Limb (tissue), 2 donors: ENCODE results near the gene LOX.
A peak's percentile ranks its signal among the peaks of the same experiment; 100 is the strongest.

ENCODE experiments used
- DNase-seq, 2 donors: peaks; one replicate each; pipeline ENCODE4 v3.0.0-alpha.2; 2016; ENCODE audit errors: extremely low spot score in 2 of 2

The LOX gene, protein sequence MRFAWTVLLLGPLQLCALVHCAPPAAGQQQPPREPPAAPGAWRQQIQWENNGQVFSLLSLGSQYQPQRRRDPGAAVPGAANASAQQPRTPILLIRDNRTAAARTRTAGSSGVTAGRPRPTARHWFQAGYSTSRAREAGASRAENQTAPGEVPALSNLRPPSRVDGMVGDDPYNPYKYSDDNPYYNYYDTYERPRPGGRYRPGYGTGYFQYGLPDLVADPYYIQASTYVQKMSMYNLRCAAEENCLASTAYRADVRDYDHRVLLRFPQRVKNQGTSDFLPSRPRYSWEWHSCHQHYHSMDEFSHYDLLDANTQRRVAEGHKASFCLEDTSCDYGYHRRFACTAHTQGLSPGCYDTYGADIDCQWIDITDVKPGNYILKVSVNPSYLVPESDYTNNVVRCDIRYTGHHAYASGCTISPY

DNA sequence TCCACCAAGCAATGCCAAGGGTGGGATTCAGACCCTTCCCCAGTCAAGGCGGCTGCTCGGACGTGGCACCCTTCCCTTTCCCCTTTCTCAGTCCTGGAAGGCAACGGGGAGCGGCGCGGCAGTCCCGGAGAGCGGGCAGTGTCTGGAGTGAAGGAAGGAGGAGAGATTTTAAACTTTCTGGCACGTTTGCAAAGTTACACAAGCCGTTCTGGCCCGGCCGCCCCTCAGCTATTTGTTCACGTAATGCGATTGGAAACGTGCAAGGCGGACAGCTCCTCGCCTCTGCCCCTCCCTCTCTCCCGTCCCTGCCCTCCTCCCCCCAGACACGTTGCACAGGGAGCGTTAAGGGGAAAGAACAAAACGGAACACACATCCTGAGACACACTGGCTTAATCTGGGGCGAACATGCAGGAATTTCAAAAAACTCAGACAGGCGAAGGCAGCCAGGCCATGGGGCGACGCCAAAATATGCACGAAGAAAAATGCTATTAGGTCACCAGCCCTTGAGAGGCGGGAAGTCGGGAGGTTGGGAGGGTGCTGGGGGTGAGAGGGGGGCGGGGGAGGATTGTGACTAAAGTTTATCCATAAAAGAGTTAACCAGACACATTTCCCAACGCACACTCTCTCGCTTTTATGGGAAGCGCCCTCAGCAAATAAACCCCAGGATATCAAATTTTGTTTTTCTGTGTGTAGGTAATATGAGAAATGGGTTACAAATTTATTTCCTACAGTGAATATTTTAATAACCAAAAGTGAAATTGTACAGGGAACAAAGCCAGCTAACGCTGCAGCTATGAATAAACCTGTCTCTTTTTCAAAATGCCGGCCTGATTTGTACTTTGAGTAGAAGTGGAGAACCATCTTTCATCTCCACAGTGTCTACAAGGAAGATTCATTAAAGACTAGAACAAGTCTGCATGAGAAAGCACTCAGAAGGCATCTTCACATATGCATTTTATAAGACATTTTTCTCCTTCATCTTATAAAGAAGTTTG is at the start of gene LOX:
LOX (minus strand) TSS at position 144 of the 995 bp plus-strand sequence. CDS start 274 bp downstream, outside the sequence.
- peak; percentile 87 to 89 for DNase-seq

DNA sequence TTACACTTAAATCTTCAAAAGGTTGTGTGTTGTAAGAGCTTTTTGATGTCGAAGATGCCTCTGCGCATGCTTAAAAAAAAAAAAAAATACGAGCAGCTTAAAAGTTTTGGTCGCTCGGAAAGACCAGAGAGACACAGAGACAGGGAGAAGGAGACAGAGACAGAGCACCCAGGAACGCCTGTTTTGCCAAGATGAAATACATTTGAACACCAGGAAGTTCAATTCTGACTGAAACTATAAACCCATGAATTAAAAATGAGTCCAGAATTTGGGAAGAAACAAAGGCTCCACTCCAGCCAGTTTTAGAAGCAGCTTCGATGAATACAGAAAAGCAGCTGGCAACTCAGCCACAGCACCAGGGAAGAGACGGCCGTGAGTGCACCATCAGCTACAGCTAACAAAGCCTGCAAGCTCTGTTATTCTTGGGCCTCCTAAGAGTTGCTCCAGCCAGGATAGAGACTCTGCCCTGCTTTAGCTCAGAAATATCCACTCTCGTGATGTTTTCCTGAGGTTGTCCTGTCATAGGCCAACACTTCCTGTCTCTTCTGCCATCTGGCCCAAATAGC is 48.8 kb upstream of the LOX start:
- peak; percentile 42 to 52 for DNase-seq

DNA sequence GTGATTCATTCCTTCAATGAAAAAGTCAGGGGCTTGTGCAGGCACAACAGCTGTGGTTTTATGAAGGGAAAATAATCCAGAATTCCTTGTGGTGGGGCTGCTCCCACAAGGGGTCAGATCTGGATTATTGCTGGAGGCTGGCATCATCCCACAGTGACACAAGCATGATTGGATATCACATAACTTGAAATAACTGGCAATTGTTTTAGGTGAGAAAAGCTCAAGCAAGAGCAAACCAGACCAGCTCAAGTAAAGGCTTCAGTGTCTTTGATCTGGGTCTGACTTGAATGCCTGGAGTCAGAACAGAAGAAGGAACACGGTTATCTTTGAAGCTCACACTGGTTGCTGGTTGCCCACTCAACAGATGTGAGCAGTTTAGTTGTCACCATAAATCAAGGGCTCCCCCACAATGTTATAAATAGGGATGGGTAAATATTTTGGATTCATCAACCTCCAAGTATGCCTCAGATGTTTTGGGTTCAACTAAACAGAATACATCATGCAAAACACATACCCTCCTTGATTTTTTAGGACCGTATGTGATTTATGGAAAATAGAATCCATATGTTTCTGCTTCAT is 48.2 kb upstream of the LOX start:
- peak; percentile 40 to 72 for DNase-seq

DNA sequence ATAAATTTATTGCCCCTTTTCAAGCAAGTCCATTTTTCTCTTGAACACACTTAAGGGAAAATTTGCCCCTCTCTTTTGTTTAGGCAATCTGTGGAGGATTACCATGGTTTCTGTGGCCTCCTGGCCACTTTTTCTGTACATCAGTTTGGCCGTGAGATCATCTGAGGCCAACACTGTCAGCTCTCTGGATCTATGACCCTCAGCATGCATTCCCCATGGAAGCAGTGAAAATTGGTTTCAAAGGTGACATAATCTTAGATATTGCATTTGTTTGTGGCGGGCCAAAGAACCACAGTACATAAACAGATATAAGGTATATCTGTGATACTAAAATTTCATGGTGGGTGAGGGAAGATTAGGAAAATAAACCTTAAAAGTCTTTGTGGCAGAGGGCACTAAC is 46.7 kb upstream of the LOX start:
- DNase-seq = no peak

DNA sequence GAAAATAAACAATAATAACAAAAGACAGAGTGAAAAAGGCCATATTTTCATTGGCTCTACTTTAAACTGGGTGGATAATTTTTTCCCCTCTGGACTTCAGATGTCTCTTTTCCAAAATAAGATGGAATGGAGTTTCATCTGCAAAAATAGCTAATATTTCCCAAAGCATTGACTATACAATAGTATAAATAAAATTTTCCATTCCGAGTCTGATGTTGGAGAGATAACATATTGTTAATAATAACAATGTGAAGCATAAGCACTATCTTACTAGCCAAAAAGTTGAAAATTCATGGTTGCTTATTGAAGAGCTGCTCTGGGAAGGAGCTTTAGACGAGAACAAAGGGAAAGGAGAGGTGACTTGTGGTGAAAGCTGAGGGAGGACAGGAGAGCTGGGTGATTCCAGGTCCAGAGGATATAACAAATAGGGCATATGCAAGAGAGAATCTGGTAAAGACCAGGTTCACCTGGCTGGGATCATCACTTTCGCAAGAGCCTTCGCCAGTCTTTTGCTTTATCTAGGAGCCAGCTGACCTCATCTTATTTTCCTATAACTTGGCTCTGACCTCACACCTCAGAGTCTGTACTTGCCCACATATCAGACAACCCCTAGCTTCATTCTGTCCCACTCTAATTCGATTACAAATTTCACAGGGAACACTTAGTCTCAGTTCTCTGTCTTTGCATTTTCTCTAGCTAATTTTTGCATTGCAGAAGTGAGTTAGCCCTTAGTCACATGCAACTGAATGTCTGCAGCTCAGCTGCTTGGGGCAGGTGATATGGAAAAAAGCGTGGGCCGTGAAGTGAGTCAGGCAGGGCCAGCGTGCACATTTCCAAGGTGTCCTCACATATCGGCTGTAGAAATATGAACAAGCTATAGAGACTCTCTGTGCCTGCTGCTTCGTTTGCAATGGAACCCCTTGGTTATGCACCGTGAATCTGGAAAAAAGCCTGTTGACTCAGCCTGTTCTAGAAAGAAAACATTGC is 43.7 kb upstream of the LOX start:
- no peak for DNase-seq

DNA sequence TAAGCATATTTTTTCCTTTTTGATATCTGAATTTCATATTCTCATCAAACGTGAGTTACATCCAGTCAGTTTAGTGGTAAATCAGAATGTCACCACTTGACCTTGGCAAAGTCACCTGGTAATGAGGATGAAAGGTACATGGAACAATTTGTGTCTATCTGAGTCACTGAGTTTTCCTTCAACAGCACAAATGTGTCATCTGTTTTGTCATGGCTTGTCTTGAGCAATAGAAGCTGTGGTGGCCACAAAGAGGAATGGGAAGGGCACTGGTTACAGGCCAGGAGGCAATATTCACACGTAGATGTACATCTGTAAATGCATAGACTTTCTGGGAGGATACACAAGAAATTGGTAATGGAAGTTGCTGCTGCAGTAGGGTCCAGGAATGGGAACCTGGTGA is 42.9 kb upstream of the LOX start:
- no peak for DNase-seq

DNA sequence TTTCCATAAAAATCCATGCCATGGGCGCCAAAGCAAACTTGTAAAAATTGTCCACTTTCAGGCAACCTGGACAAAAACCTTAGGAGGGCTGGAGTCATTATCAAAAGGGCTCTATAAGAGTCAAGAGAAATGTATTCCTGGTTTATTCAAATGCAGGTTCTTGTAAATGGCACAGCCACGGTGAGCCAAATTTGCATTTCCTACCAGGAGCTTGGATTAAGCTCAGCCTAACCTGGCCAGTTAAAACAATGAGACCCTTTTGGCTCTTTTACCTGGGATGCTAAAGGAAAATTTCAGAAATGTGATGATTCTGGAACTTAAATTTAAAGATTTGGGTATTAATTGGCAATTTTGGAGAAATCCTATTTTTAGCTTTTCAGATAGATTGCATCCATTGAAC is 42.4 kb upstream of the LOX start:
- no peak for DNase-seq

DNA sequence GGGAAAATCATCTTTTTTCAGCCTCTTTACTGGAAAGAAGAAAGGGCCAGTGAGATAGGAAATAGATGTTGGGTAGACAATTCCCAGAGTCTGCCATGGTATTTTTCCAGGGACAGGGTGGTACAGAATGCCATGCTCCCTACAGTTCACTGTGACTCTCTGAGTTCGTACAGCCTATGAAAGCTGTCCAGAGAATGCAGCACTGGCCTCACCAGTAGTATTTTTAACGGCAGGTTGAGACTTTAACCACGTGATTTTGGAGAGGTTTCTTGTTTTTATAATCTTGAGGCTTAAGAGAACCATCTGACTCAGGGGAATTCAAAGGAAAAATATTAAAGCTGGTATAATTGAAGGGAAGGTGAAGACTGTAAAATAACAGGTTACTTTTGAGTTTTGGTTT is 41.1 kb upstream of the LOX start:
- DNase-seq = no peak

DNA sequence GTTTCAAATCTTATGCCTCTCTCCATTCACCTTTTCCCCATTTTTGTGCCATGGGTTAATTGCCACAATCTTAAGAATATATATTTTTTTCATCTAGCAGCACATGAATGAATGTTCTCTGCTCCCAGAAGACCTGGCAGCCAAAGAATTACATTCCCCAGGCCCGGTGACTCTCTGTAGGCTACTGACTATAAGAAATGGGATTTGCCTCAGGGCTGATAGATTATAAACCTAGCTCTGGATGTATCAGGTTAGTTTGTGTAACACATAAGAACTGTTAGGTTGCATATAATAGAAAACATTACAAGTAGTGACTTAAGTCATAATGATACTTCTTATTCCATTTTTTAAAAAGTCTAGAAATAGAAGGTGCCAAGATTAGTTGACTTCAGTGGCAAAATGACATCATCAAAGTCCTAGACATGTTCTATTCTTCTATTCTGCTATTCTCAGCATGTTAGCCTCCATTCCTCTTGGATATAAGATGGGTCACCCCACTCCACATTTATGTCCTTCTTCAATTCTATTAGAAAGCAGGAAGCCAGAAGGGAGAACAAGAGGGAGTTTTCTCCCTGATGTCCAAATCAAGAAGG is 40.4 kb upstream of the LOX start:
- no peak for DNase-seq

DNA sequence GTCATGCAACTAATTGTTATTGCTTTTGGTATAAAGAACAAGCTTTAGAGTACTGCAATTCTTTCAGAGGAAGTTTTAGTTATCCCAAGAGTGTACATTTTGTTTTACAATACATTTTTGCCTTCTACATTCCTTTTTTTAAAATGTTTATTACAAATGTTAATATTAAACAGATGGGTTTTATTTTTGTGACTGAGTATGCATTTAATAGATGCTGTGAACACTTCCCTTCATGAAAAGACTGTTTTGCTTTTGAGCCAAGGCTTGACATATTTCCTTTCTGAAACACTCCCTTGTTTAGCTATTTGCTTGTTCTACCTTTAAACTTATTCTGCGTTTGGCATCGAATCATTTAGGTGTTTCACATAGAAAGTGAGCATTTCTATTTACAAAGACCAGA is 36.4 kb upstream of the LOX start:
- DNase-seq = peak in 1 of 2 donors; percentile 55

DNA sequence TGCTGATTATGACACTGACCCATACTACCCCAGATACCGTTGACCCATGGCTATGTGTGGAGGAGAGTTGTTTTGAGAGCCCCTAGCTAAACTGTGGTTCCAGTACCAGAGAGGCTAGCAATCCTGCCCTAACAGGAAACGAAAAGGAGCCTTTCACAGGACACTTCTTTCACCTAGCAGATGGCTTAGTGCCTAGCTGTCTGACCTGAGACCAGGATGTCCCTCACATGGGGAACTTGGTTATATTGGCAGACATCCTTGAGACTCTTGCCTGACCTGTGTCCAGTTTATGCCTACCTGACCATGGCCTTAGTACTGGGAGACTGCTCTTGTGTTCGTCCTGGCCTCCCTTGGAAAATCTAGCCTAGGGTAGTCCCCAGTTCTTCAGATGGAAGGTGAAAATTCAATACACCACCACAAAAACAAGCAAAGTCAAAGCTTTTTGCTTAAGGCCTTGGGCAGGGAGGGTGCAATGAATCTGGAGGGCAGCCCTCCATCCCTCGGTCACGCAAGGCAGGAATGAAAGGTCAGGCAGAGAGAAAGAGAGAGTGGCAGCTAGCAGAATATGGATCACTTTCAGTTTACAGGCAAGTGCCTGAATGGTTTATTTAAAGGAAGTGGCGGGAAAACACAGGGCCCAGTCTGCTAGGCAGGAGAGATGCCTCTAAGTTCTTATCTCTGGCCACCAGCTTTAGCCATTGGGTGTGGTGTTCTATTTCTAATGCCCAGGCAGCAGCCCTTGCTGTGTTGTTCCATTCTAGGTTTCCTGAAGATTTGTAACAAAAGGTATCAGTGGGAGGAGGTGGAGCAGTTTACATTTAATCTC is 34.9 kb upstream of the LOX start:
- no peak for DNase-seq

DNA sequence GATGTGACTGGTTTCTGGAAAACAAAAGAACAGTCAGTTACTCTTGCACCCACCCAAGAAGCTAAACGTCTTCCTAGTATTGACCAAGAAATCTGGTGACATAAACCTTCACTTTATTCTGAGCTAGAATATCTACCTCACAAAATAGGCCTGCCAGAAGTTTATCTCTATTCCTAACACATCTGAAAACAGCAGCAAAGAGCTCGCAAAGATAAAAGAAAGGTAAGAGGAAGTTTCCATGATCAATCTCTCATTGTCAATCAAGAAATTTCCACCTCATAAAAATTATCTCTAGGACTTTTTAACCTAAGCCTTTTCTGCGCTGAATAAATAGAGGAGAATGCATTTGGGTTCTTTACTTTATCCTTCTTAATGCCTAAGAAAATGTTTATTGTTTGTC is 34.0 kb upstream of the LOX start:
- no peak for DNase-seq

DNA sequence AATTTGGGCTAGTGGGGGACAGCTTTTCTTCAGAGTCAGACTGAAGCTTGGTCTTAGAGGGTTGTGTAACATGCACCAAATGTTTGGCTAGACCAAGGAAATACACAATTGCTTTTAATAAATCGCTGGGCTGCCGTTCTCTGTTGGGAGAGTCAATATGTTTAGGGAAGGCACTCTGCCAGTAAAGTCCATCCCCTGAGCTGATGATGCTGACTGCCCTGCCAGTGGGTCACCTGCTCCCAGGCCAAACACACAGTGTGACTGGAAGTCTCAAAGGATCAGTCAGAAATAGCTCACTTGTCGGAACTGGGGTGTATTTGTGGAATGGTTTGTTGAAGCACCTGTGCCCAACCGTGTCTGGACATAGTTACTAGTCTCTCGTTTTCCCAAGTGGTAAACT is 33.4 kb upstream of the LOX start:
- DNase-seq = peak in 1 of 2 donors; percentile 27

DNA sequence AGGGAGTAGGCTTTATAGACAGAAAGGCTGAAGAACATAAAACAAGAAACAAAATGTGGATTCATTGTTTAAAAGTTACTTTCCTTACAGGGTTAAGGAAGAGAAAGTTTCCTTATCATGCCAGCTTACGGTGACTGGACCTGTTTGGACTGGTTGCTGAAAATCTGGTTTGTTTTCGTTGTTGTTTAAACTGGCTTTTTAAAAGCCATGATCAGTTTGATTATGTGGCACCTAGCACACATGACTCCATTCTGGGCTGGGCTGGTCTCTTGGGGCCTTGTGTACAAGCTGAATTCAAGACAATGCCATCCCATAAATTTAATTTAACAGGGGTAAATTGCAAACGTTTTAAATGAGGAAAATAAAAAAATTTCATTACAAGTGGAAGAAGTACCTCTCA is 32.9 kb upstream of the LOX start:
- no peak for DNase-seq

DNA sequence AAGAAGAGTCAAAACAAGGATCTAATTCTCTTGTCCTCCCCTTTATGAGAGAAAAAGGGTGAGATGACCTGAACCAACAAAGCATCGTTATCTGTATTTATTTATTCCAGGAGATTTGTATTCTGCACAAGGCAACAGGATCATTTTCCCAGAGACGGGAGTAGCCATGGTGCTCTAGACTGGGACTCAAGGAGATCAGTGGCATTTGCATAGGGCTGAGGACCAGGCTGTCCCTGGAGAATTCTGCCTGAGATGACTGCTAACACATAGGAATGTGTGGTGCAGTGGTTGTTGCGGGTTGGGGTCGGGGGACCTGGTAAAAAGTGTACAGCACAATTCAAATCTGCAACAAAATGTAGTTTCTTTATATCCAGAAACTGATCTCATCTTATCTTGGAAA is 29.0 kb upstream of the LOX start:
- no peak for DNase-seq

DNA sequence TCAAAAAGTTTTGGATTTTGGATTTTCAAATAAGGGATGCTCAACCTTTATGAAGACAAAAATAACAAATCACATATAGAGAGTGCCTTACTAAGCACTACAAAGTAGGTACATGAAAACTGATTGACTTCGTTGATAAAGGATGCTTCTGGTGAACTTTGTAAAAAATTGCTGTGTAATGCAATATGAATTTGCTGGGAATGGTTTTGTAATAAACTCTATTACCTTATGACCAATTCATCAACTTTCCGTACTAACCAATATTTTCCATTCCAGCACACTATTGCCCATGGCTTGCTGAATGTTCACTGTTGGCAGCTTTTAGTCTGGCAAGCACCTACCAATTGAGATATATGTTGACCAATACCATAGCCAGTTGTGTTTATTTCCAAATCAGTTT is 27.9 kb upstream of the LOX start:
- no peak for DNase-seq

DNA sequence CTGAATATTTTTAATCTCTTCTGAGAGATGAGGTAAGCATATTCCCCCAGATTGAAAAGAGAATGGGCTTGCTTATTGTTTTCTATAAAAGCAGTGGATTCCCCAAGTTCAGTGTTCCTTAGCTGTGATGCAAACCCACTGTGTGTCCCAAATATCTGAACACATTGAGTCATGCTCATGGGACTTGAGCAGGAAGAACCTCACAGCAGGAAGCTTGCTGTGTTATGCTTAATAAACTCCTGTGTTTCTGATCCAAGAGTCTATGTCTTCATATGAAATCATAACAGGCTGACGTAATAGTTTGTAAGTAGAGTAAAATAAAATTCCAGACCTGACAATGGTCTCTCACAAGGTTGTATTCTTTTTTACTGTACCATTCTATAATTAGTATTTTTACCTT is 24.8 kb upstream of the LOX start:
- no peak for DNase-seq

DNA sequence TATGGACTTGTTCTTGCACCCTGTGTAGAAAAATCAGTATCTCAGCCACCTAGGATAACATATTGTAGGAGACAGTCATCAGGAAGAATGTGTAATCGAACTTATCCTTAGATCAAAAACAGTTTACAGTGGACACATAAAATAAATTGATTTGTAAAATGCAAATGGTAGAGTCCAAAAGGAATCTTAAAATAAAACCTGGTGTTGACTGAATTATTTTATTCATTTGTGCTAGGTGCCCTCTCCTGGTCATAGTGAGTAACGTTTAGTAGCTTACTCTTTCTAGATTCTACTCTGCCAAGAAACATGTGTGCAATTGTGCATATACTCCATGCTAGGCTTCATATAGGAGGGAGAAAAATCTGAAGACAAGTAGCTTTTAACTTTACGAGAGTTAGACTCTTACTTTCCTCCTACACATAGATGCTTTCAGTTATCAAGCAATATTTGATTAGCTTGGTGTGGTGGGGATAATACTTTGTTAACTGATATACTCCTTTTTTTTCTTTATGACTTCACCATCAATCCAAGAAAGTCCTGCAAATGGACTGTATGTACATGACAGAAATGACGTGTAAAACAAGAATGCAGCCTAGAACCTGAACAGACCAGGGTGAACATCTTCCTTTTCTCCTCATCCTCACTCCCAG is 23.7 kb upstream of the LOX start:
- DNase-seq = peak in 1 of 2 donors; percentile 87
